Sigmoid colon (tissue), 4 donors: Measurements from ENCODE around the gene ZNF365.
"Not testable (repeated sequence)": the region's sequence is repeated elsewhere in the genome, so short reads cannot be mapped to it uniquely, and the experiment has no call there.

Source experiments
- CTCF ChIP-seq, 4 experiments: fragments of 450-650 bp in 3 of 4; fragments of 200-600 bp in 1 of 4; IDR thresholded peaks; one replicate each; pipeline ENCODE4 v1.5.1; 2016 to 2019; ENCODE audit warnings: antibody characterized with exemption in 4 of 4, mild to moderate bottlenecking in 3 of 4, moderate library complexity in 2 of 4
- EP300 ChIP-seq, 4 donors: sonication (generic); formaldehyde crosslinking; IDR thresholded peaks; one replicate each; pipeline ENCODE4 v1.6.1; 2017; ENCODE audit warnings: antibody characterized with exemption in 4 of 4
- POLR2A ChIP-seq, 2 donors: fragments of 450-650 bp; IDR thresholded peaks; one replicate each; pipeline ENCODE4 v1.6.1; 2016; ENCODE audit warnings: antibody characterized with exemption in 2 of 2, mild to moderate bottlenecking in 2 of 2, moderate library complexity in 2 of 2
- POLR2AphosphoS5 ChIP-seq, 4 donors: sonication (generic); formaldehyde crosslinking; IDR thresholded peaks; one replicate each; pipeline ENCODE4 v1.6.1; 2017; ENCODE audit warnings: antibody characterized with exemption in 4 of 4

- not testable (repeated sequence) for TF ChIP-seq CTCF, POLR2A, POLR2AphosphoS5, EP300 (IDR thresholded peaks at IDR 0.05)
Observed at GRCh38 chr10:62378877-62379276, 4.7 kb downstream of the ZNF365 start.
